PFSK-1 (cell line): ENCODE measurements around the gene CTAG1A.
"Not testable (repeated sequence)": the region's sequence is repeated elsewhere in the genome, so short reads cannot be mapped to it uniquely, and the experiment has no call there.

ENCODE experiments used
- FOXP2 ChIP-seq: optimal IDR thresholded peaks from 2 replicates; pipeline ENCODE3; 2011; ENCODE audit warnings: borderline replicate concordance, control low read depth, inconsistent platforms; ENCODE audit not compliant: insufficient read depth; ENCODE audit errors: extremely low read length, extremely low read depth
- POLR2AphosphoS5 ChIP-seq: IDR thresholded peaks from 2 replicates; pipeline ENCODE4 v1.6.1; 2012; ENCODE audit warnings: low read depth, mild to moderate bottlenecking, control low read depth, low read length, moderate library complexity
- SIN3A ChIP-seq: IDR thresholded peaks from 2 replicates; pipeline ENCODE4 v1.6.1; 2012; ENCODE audit warnings: mild to moderate bottlenecking, low read length, moderate library complexity, borderline replicate concordance; ENCODE audit not compliant: insufficient read depth
- TAF1 ChIP-seq: IDR thresholded peaks from 2 replicates; pipeline ENCODE4 v1.6.1; 2012; ENCODE audit warnings: low read length, control low read depth, borderline replicate concordance; ENCODE audit not compliant: insufficient read depth
- TF ChIP-seq, protein P1 (sequence below), 2 experiments: IDR thresholded peaks; 2 replicates each; pipeline versions ENCODE4 v1.6.1 to v1.8.0; 2011 to 2012; ENCODE audit warnings: low read depth in 2 of 2, low read length in 2 of 2, control low read depth in 1 of 2, inconsistent platforms in 1 of 2, mild to moderate bottlenecking in 1 of 2, moderate library complexity in 1 of 2; ENCODE audit not compliant: insufficient read depth in 1 of 2

The CTAG1A gene

DNA sequence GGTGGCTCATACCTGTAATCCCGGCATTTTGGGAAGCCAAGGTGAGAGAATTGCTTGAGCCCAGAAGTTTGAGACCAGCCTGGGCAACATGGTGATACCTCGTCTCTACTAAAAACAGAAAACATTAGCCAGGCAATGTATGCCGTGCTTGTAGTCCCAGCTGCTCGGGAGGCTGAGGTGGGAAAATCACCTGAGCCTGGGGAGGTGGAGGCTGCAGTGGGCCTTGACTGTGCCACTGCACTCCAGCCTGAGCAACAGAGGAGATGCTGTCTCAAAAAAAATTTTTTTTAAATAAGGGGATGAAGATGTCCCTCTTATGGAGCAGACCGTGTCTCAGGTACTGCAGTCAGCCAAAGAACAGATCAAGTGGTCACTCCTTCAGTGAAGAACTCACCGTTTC, 20.6 kb downstream of the CTAG1A start:
- TF ChIP-seq POLR2AphosphoS5 (no peak), FOXP2 (no peak), SIN3A (no peak), TAF1 (no peak)
- TF ChIP-seq, protein P1, sequence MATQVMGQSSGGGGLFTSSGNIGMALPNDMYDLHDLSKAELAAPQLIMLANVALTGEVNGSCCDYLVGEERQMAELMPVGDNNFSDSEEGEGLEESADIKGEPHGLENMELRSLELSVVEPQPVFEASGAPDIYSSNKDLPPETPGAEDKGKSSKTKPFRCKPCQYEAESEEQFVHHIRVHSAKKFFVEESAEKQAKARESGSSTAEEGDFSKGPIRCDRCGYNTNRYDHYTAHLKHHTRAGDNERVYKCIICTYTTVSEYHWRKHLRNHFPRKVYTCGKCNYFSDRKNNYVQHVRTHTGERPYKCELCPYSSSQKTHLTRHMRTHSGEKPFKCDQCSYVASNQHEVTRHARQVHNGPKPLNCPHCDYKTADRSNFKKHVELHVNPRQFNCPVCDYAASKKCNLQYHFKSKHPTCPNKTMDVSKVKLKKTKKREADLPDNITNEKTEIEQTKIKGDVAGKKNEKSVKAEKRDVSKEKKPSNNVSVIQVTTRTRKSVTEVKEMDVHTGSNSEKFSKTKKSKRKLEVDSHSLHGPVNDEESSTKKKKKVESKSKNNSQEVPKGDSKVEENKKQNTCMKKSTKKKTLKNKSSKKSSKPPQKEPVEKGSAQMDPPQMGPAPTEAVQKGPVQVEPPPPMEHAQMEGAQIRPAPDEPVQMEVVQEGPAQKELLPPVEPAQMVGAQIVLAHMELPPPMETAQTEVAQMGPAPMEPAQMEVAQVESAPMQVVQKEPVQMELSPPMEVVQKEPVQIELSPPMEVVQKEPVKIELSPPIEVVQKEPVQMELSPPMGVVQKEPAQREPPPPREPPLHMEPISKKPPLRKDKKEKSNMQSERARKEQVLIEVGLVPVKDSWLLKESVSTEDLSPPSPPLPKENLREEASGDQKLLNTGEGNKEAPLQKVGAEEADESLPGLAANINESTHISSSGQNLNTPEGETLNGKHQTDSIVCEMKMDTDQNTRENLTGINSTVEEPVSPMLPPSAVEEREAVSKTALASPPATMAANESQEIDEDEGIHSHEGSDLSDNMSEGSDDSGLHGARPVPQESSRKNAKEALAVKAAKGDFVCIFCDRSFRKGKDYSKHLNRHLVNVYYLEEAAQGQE (IDR thresholded peaks at IDR 0.05; ENCODE audit: insufficient read depth in 1 of 2, low read depth in 2 of 2, low read length in 2 of 2), result no peak

DNA sequence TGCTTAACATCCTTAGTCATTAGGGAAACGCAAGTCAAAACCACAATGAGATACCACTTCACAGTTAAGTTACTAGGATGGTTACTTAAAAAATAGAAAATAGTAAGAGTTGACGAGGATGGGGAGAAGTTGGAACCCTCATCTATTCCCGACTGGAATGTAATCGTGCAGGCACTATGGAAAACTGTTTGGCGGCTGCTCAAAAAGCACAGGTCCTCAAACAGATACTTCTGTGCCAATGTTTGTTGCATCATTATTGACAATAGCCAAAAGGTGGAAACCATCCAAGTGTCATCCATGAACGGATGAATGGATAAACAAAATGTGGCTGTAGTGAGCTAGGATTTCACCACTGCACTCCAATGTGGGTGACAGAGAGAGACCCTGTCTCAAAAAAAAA, 22.4 kb downstream of the CTAG1A start:
- no peak for TF ChIP-seq SIN3A
- TF ChIP-seq FOXP2, result no peak
- TF ChIP-seq TAF1, result no peak
- TF ChIP-seq, protein P1 (IDR thresholded peaks at IDR 0.05; ENCODE audit: insufficient read depth in 1 of 2, low read depth in 2 of 2, low read length in 2 of 2), result no peak
- TF ChIP-seq POLR2AphosphoS5, result no peak

DNA sequence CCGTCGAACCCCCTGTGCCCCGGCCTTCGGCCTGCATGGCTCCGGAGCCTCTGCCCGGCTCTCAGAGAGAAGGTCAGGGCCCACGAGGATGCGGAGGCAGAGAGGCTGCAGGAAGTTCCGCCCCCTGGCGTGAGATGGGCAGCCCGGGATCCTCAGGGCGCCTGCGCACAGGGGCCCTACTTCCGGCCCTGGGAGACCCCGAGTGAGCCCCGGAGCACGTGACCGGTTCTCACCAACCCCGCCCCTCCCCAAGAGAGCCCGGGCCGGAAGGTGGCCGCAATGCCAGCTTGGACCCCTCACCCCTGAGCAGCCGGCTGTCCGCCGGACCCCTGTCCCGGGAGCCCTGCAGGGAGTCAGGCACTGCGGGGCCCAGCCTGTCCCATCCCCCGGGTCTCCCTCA, 34.2 kb downstream of the CTAG1A start, which contains the start of gene CTAG1B:
TSS of gene CTAG1B (minus strand) at position 101 of the 400 bp plus-strand sequence. CDS start at position 37, 64 bp downstream.
- not testable (repeated sequence) for TF ChIP-seq POLR2AphosphoS5, SIN3A, FOXP2
